ENCODE data around the gene OPCML. TPM values are rescaled to one million over a fixed set of nuclear protein-coding genes. Genes with fewer than 3 reads are reported as not detected.

OPCML gene
- total and polyA plus RNA-seq, 2 experiments from 2014 or later: 0.21 to 0.51 TPM

DNA sequence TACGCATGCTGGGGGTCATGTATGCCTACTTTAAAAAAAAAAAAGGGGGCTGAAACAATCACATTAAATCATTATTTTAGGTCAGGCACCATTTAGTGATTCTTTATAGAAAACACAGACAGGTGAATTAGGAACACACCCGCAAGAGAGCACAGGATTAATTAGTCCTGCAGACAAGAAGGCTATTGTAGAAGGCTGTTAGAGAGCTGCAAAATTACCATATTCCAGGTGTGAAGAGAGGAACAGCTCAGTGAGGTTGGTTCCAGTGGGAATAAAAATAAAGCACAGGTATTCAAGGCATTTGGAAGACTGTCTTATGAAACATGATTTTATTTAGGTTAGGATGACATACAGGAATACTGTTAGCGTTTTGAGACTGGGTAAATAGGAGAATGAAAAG is 649.1 kb downstream of the OPCML start:
- H3K36me3 ChIP-seq: no peaks in the 10 kb centered on the region
- H3K27ac ChIP-seq: no peak overlapping the region
- H3K4me3 ChIP-seq: no peak overlapping the region
- H3K27me3 ChIP-seq: no peaks in the 10 kb centered on the region
- H3K4me1 ChIP-seq (ENCODE audit: low read depth): peaks cover 7% of the 10 kb centered on the region
- TF ChIP-seq, protein P1, sequence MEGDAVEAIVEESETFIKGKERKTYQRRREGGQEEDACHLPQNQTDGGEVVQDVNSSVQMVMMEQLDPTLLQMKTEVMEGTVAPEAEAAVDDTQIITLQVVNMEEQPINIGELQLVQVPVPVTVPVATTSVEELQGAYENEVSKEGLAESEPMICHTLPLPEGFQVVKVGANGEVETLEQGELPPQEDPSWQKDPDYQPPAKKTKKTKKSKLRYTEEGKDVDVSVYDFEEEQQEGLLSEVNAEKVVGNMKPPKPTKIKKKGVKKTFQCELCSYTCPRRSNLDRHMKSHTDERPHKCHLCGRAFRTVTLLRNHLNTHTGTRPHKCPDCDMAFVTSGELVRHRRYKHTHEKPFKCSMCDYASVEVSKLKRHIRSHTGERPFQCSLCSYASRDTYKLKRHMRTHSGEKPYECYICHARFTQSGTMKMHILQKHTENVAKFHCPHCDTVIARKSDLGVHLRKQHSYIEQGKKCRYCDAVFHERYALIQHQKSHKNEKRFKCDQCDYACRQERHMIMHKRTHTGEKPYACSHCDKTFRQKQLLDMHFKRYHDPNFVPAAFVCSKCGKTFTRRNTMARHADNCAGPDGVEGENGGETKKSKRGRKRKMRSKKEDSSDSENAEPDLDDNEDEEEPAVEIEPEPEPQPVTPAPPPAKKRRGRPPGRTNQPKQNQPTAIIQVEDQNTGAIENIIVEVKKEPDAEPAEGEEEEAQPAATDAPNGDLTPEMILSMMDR (IDR thresholded peaks at IDR 0.05; ENCODE audit: low read depth, low read length): no peak
- DNase-seq (ENCODE audit: low read depth in 1 of 2, low spot score in 1 of 2): no peak
- H3K9me3 ChIP-seq (ENCODE audit: low read depth): no peaks in the 10 kb centered on the region

DNA sequence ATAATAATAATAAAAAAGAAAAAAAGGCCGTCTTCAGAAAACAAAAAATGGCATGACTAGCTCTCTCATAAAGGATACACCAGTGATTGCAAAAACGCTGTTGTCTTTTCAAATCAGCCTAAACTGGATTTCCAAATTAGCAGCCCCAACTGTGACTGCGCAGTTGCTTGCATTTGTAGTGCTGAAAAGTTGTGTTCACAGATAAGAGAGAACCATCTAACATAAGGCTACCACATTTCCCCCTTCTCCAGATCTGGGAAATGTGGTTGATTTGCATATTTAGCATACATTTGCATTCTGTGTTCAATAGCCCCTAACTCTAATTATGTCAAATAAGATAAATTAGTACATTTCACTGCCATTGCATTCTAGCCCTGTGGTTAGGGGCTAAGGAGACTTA is 650.7 kb downstream of the OPCML start:
- Histone ChIP-seq H3K9me3 (ENCODE audit: low read depth) (no peaks in the 10 kb centered on the region), H3K36me3 (no peaks in the 10 kb centered on the region), H3K4me1 (ENCODE audit: low read depth) (peaks cover 7% of the 10 kb centered on the region), H3K27me3 (no peaks in the 10 kb centered on the region), H3K4me3 (no peak overlapping the region), H3K27ac (no peak overlapping the region)
- TF ChIP-seq, protein P1 (IDR thresholded peaks at IDR 0.05; ENCODE audit: low read depth, low read length): no peak
- no peak for DNase-seq (ENCODE audit: low read depth in 1 of 2, low spot score in 1 of 2)

DNA sequence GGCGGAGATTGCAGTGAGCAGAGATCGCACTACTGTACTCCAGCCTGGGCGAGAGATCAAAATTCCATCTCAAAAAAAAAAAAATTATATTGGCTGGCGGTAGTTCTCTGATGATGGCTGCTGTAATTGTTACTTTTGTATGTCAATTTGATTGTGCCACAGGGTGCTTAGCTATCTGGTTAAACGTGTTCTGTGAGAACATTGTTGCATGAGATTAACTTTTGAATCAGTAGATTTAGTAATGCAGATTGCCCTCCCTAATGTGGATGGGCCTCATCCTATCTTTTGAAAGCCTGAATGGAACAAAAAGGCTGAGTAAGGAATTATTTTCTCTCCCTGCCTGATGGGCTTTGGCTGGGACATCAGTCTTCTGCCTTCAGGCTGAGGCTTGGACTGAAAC is 654.2 kb downstream of the OPCML start:
- H3K4me1 ChIP-seq (ENCODE audit: low read depth): no peaks in the 10 kb centered on the region
- TF ChIP-seq, protein P1 (IDR thresholded peaks at IDR 0.05; ENCODE audit: low read depth, low read length): no peak
- no peaks in the 10 kb centered on the region for H3K36me3 ChIP-seq
- no peak for DNase-seq (ENCODE audit: low read depth in 1 of 2, low spot score in 1 of 2)
- H3K4me3 ChIP-seq: no peak overlapping the region
- no peaks in the 10 kb centered on the region for H3K9me3 ChIP-seq (ENCODE audit: low read depth)
- H3K27me3 ChIP-seq: no peaks in the 10 kb centered on the region
- no peak overlapping the region for H3K27ac ChIP-seq

DNA sequence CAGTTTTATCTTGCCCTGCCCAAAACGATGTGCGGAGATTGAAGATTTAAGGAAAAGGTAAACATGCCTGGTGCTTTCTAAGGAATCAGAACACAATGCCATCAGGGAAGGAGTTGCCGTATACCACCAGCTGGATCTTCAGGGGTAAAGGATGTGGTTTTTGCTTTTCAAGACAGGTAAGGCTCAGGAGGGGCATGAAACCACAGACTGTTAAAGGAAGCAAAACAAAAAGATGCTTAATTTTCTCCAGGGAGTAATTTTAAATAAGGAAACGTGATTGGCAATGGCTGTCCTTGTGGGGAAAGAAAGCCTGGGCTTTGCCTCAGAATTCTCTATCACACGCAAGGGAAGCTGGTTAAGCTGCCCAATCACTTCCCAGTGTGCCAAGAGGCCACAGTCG is 655.6 kb downstream of the OPCML start:
- TF ChIP-seq, protein P1 (IDR thresholded peaks at IDR 0.05; ENCODE audit: low read depth, low read length): no peak
- no peaks in the 10 kb centered on the region for H3K9me3 ChIP-seq (ENCODE audit: low read depth)
- no peaks in the 10 kb centered on the region for H3K4me1 ChIP-seq (ENCODE audit: low read depth)
- DNase-seq (ENCODE audit: low read depth in 1 of 2, low spot score in 1 of 2): no peak
- no peaks in the 10 kb centered on the region for H3K27me3 ChIP-seq
- no peak overlapping the region for H3K27ac ChIP-seq
- no peak overlapping the region for H3K4me3 ChIP-seq
- H3K36me3 ChIP-seq: no peaks in the 10 kb centered on the region

DNA sequence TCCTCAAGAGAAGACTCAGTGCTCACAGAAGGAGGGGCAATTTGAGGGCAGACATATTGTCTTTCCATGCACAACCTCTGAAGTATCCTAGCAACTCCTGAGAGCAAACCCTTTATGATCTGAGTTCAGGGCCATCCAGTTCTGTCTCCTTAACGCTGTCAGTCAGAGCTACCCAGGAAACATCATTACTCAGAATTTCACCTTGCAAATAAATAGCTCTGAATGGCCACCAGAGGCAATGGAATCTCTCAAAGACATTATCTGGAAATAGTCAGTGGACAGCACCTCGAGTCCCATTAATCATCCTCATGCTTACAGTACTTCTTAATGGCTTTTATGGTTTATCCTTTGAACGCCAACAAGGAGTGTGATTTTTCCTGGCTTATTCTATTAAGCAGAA is 656.1 kb downstream of the OPCML start:
- H3K9me3 ChIP-seq (ENCODE audit: low read depth): no peaks in the 10 kb centered on the region
- no peak overlapping the region for H3K4me3 ChIP-seq
- no peak overlapping the region for H3K27ac ChIP-seq
- H3K36me3 ChIP-seq: no peaks in the 10 kb centered on the region
- H3K27me3 ChIP-seq: no peaks in the 10 kb centered on the region
- peak in 1 of 2 donors; percentile 20 for DNase-seq (ENCODE audit: low read depth in 1 of 2, low spot score in 1 of 2)
- TF ChIP-seq, protein P1 (IDR thresholded peaks at IDR 0.05; ENCODE audit: low read depth, low read length): no peak
- H3K4me1 ChIP-seq (ENCODE audit: low read depth): no peaks in the 10 kb centered on the region

DNA sequence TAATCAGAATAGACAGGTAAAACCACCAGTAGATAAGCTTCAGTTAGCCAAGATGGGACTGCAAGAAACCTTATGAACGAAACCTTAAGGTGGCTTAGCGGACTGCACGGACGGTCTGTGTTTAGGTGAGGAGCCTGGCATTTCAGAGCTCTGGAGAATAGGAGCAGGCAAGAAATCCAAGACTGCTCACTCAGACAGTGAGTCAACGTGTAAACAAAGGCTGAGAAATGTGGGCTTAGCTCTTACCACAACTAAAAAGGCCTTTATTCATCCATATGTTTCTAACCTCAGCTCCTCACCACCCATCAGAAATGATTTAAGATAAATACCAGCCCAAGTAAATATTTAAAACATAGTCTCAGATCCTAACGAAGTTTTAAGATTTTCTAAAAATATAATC is 657.7 kb downstream of the OPCML start:
- TF ChIP-seq, protein P1 (IDR thresholded peaks at IDR 0.05; ENCODE audit: low read depth, low read length): no peak
- peak in 1 of 2 donors; percentile 32 for DNase-seq (ENCODE audit: low read depth in 1 of 2, low spot score in 1 of 2)
- no peaks in the 10 kb centered on the region for H3K4me1 ChIP-seq (ENCODE audit: low read depth)
- no peaks in the 10 kb centered on the region for H3K36me3 ChIP-seq
- no peak overlapping the region for H3K4me3 ChIP-seq
- no peaks in the 10 kb centered on the region for H3K27me3 ChIP-seq
- no peaks in the 10 kb centered on the region for H3K9me3 ChIP-seq (ENCODE audit: low read depth)
- H3K27ac ChIP-seq: no peak overlapping the region

Data from cardiac muscle cell (in vitro differentiated cells and primary cell).